Esophagus muscularis mucosa (tissue), 3 donors: Measurements from ENCODE around the gene MPI.

ENCODE experiments used
- POLR2A ChIP-seq: fragments of 450-650 bp; IDR thresholded peaks from one replicate; pipeline ENCODE4 v1.6.1; 2017; ENCODE audit warnings: antibody characterized with exemption, moderate library complexity, mild to moderate bottlenecking, low read depth
- TF ChIP-seq, protein P1 (sequence below), 3 experiments: fragments of 200-600 bp in 2 of 3; fragments of 450-650 bp in 1 of 3; sonication (generic) in 2 of 3; IDR thresholded peaks; one replicate each; pipeline ENCODE4 v1.5.1; 2017 to 2019; ENCODE audit warnings: antibody characterized with exemption in 3 of 3, mild to moderate bottlenecking in 2 of 3, moderate library complexity in 1 of 3

DNA sequence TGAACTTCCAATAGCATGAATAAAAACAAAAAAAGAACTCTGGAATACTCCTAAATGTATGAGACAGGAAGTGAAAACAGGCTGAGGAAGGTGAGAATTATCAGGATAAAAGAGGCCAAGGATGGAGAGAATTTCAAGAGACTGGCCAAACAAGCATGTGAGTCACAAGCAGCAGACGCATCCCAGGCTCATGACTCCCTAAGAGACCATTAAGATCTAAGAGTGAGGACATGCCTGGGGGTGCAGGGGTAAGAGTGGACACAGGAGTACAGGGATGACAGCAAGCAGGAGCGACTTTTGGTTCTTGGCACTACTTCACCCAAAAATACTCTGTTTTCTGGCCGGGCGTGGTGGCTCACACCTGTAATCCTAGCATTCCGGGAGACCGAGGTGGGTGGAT lies 23.8 kb upstream of the MPI start:
- TF ChIP-seq POLR2A = no peak
- TF ChIP-seq, protein P1, sequence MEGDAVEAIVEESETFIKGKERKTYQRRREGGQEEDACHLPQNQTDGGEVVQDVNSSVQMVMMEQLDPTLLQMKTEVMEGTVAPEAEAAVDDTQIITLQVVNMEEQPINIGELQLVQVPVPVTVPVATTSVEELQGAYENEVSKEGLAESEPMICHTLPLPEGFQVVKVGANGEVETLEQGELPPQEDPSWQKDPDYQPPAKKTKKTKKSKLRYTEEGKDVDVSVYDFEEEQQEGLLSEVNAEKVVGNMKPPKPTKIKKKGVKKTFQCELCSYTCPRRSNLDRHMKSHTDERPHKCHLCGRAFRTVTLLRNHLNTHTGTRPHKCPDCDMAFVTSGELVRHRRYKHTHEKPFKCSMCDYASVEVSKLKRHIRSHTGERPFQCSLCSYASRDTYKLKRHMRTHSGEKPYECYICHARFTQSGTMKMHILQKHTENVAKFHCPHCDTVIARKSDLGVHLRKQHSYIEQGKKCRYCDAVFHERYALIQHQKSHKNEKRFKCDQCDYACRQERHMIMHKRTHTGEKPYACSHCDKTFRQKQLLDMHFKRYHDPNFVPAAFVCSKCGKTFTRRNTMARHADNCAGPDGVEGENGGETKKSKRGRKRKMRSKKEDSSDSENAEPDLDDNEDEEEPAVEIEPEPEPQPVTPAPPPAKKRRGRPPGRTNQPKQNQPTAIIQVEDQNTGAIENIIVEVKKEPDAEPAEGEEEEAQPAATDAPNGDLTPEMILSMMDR (IDR thresholded peaks at IDR 0.05) = no peak
